Right lobe of liver (tissue), 6 donors: ENCODE results near the gene GPC6. TPM values are rescaled to one million over a fixed set of nuclear protein-coding genes. Genes with fewer than 3 reads are reported as not detected.

Experiments used
- ATAC-seq, 4 donors: fragments of 200-7000 bp; cut with Tn5 transposase; one replicate each; pipeline ENCODE4 v1.9.1; 2020; ENCODE audit warnings: mild to moderate bottlenecking in 4 of 4, moderate library complexity in 4 of 4
- DNase-seq, 3 donors: peaks; one replicate each; pipeline ENCODE4 v3.0.0-alpha.2; 2020
- H3K27ac ChIP-seq, 3 donors: fragments of 200-600 bp; one replicate each; pipeline ENCODE4 v1.8.0; 2022
- H3K27me3 ChIP-seq, 2 donors: fragments of 200-600 bp; one replicate each; pipeline ENCODE4 v1.8.0; 2022
- H3K36me3 ChIP-seq, 4 donors: fragments of 200-600 bp; sonication (generic) in 1 of 4; one replicate each; pipeline versions ENCODE4 v1.5.1 to v1.8.0; 2017 to 2022; ENCODE audit warnings: control low read depth in 1 of 4
- H3K4me1 ChIP-seq, 4 donors: fragments of 200-600 bp; sonication (generic) in 1 of 4; one replicate each; pipeline versions ENCODE4 v1.5.1 to v1.8.0; 2017 to 2022; ENCODE audit warnings: control low read depth in 1 of 4
- H3K4me3 ChIP-seq, 3 donors: fragments of 200-600 bp; one replicate each; pipeline ENCODE4 v1.8.0; 2022
- H3K9me3 ChIP-seq, 4 donors: fragments of 200-600 bp; sonication (generic) in 1 of 4; one replicate each; pipeline versions ENCODE4 v1.5.1 to v1.8.0; 2017 to 2022; ENCODE audit warnings: control low read depth in 1 of 4
- CTCF ChIP-seq, 4 donors: fragments of 200-600 bp in 3 of 4; fragments of 450-650 bp in 1 of 4; IDR thresholded peaks; one replicate each; pipeline versions ENCODE4 v1.5.1 to v1.8.0; 2016 to 2022; ENCODE audit warnings: antibody characterized with exemption in 4 of 4, mild to moderate bottlenecking in 2 of 4
- POLR2A ChIP-seq: fragments of 450-650 bp; IDR thresholded peaks from one replicate; pipeline ENCODE4 v1.6.1; 2017; ENCODE audit warnings: antibody characterized with exemption, mild to moderate bottlenecking
- WGBS: methylation state at CpG from one replicate; pipeline ENCODE4 v1.1.6; 2018; ENCODE audit warnings: low coverage, low lambda C conversion rate; ENCODE audit not compliant: insufficient coverage; ENCODE audit errors: missing lambda C conversion rate; 5-methylcytosine and 5-hydroxymethylcytosine counted together
- intact Hi-C, 2 donors: fragments of 100-400 bp; cut with DNase I; formaldehyde crosslinking; loops; one replicate each; pipeline versions ENCODE4 v1.11.2 to v1.14.1; 2022
- long read RNA-seq: library from polyadenylated mRNA; unstranded; transcript quantifications from one replicate; pipeline ENCODE4 v2.0.0, GENCODE V29; 2019
- total RNA-seq, 6 experiments: library from RNA; depleted of rRNA in 2 of 6; stranded (reverse); fragments of >200 nt in 2 of 6; fragmentation: NEBNext Ultra II Directional in 3 of 6; extraction: Animal tissue kit (Norgen Biotek cat#: 25700) in 3 of 6; gene quantifications; one replicate each; pipeline versions ENCODE4 v1.1.0 to v1.2.4, GENCODE V29; 2016 to 2023
- donor health status: DM: no; HTN: yes; CAD: no.
- donor health status: DM: no; HTN: no; CAD: no.
- donor health status: DM: no; HTN: no; CAD: no.
- donor health status: DM: no; HTN: yes; CAD: no.
- donor health status: DM: no; HTN: yes; CAD: no.

Gene GPC6
- 10 to 100 TPM; 18.6 to 30.1 (median 20.2) TPM for total RNA-seq
- long read RNA-seq, partial matches to known transcripts, result 0 of 3 reads
- long read RNA-seq, other reads (novel, unspliced or antisense), result 3 of 3 reads

GRCh38 chr13:93226623-93227279 is at the start of gene GPC6:
TSS of gene GPC6 (plus strand) at chr13:93226807.
- intact Hi-C loops, result no loop called here

GRCh38 chr13:93180356-93180969 is 46.1 kb upstream of the GPC6 start:
- no peak for DNase-seq
- no peak overlapping the region for H3K27ac ChIP-seq
- H3K4me3 ChIP-seq, result no peak overlapping the region
- no peak for TF ChIP-seq CTCF (IDR thresholded peaks at IDR 0.05)
- no peak for TF ChIP-seq POLR2A
- ATAC-seq, result no peak
- no peaks in the 10 kb centered on the region for H3K4me1 ChIP-seq
- H3K36me3 ChIP-seq, result no peaks in the 10 kb centered on the region
- H3K9me3 ChIP-seq, result no peaks in the 10 kb centered on the region
- 54% methylated on average over 2 of the region's 2 CpGs for WGBS
- H3K27me3 ChIP-seq, result no peaks in the 10 kb centered on the region
- intact Hi-C loops, result no loop called here

More at GRCh38 chr13:93226623-93227279, at the start of gene GPC6:
- TF ChIP-seq CTCF (IDR thresholded peaks at IDR 0.05), result no peak
- TF ChIP-seq POLR2A, result peak; percentile 18
- Histone ChIP-seq H3K4me1 (peaks cover 0 to 36% (median 3%) of the 10 kb centered on the region in 4 donors), H3K9me3 (no peaks in the 10 kb centered on the region), H3K27ac (peak within 1 kb of the TSS; percentile 89 to 99 (median 95)), H3K4me3 (peak within 1 kb of the TSS; percentile 65 to 80 (median 76)), H3K36me3 (no peaks in the 10 kb centered on the region), H3K27me3 (no peaks in the 10 kb centered on the region)
- 2% methylated on average over 30 of the region's 31 CpGs for WGBS
- ATAC-seq (peak; percentile 29 to 54 (median 47)), DNase-seq (peak; percentile 28 to 70 (median 58))

GRCh38 chr13:93182406-93182805 is 44.2 kb upstream of the GPC6 start:
- DNase-seq (no peak), ATAC-seq (no peak)
- TF ChIP-seq POLR2A (no peak), CTCF (IDR thresholded peaks at IDR 0.05) (no peak)
- Histone ChIP-seq H3K27me3 (no peaks in the 10 kb centered on the region), H3K9me3 (no peaks in the 10 kb centered on the region), H3K36me3 (no peaks in the 10 kb centered on the region), H3K27ac (no peak overlapping the region), H3K4me3 (no peak overlapping the region), H3K4me1 (no peaks in the 10 kb centered on the region)
- intact Hi-C loops, result no loop called here
- 78% methylated on average over 3 of the region's 3 CpGs for WGBS

- DNase-seq (no peak), ATAC-seq (no peak)
- 100% methylated on average over 1 of the region's 1 CpG for WGBS
- no peak overlapping the region for H3K4me3 ChIP-seq
- H3K36me3 ChIP-seq, result no peaks in the 10 kb centered on the region
- intact Hi-C loops, result no loop called here
- no peaks in the 10 kb centered on the region for H3K27me3 ChIP-seq
- no peak for TF ChIP-seq CTCF (IDR thresholded peaks at IDR 0.05)
- no peak for TF ChIP-seq POLR2A
- H3K27ac ChIP-seq, result no peak overlapping the region
- H3K9me3 ChIP-seq, result no peaks in the 10 kb centered on the region
- no peaks in the 10 kb centered on the region for H3K4me1 ChIP-seq
These were observed 43.3 kb upstream of the GPC6 start for GRCh38 chr13:93183302-93183701.
